ENCODE data around the gene SOX6. TPM values are rescaled to one million over a fixed set of nuclear protein-coding genes. Genes with fewer than 3 reads are reported as not detected.

Gene SOX6
- total RNA-seq, 6 donors from 2014 or later: 2.9 to 21.0 (median 4.9) TPM

- DNase-seq: no peak
- Histone ChIP-seq H3K4me3 (no peak overlapping the region), H3K36me3 (no peaks in the 10 kb centered on the region), H3K27ac (no peak overlapping the region), H3K27me3 (no peaks in the 10 kb centered on the region), H3K4me1 (no peaks in the 10 kb centered on the region), H3K9me3 (no peaks in the 10 kb centered on the region)
- 71 to 81% methylated on average over 3 of the region's 3 CpGs for WGBS, 2 donors
- TF ChIP-seq CTCF (IDR thresholded peaks at IDR 0.05) (no peak), POLR2AphosphoS5 (IDR thresholded peaks at IDR 0.05) (no peak), EP300 (IDR thresholded peaks at IDR 0.05) (no peak), POLR2A (IDR thresholded peaks at IDR 0.05) (no peak)
- no peak for ATAC-seq (ENCODE audit: low FRiP score in 2 of 2)
Measured at GRCh38 chr11:16261836-16262644, 94.3 kb downstream of the SOX6 start.

GRCh38 chr11:16252373-16252772 lies 104.0 kb downstream of the SOX6 start:
- Histone ChIP-seq H3K4me1 (no peaks in the 10 kb centered on the region), H3K4me3 (no peak overlapping the region), H3K27me3 (no peaks in the 10 kb centered on the region), H3K27ac (no peak overlapping the region), H3K36me3 (no peaks in the 10 kb centered on the region), H3K9me3 (peaks cover 0 to 4% (median 0%) of the 10 kb centered on the region in 4 donors)
- no peak for DNase-seq
- no peak for ATAC-seq (ENCODE audit: low FRiP score in 2 of 2)
- TF ChIP-seq CTCF (IDR thresholded peaks at IDR 0.05) (no peak), POLR2A (IDR thresholded peaks at IDR 0.05) (no peak), POLR2AphosphoS5 (IDR thresholded peaks at IDR 0.05) (no peak), EP300 (IDR thresholded peaks at IDR 0.05) (no peak)
- 61 to 77% methylated on average over 4 of the region's 4 CpGs for WGBS, 2 donors

GRCh38 chr11:16248248-16248647 lies 108.1 kb downstream of the SOX6 start:
- no peak overlapping the region for H3K27ac ChIP-seq
- H3K27me3 ChIP-seq: no peaks in the 10 kb centered on the region
- H3K4me1 ChIP-seq: no peaks in the 10 kb centered on the region
- TF ChIP-seq EP300 (IDR thresholded peaks at IDR 0.05) (no peak), CTCF (IDR thresholded peaks at IDR 0.05) (no peak), POLR2A (IDR thresholded peaks at IDR 0.05) (no peak), POLR2AphosphoS5 (IDR thresholded peaks at IDR 0.05) (no peak)
- no peak overlapping the region for H3K4me3 ChIP-seq
- peaks cover 0 to 4% (median 0%) of the 10 kb centered on the region in 4 donors for H3K9me3 ChIP-seq
- no peaks in the 10 kb centered on the region for H3K36me3 ChIP-seq
- DNase-seq (no peak), ATAC-seq (ENCODE audit: low FRiP score in 2 of 2) (no peak)
- 86 to 91% methylated on average over 2 of the region's 2 CpGs for WGBS, 2 donors

- Histone ChIP-seq H3K27me3 (no peaks in the 10 kb centered on the region), H3K27ac (no peak overlapping the region), H3K4me3 (no peak overlapping the region), H3K36me3 (no peaks in the 10 kb centered on the region), H3K4me1 (peaks cover 0 to 3% (median 0%) of the 10 kb centered on the region in 4 donors), H3K9me3 (no peaks in the 10 kb centered on the region)
- ATAC-seq (ENCODE audit: low FRiP score in 2 of 2) (no peak), DNase-seq (no peak)
- 70 to 93% methylated on average over 2 of the region's 2 CpGs for WGBS, 2 donors
- TF ChIP-seq EP300 (IDR thresholded peaks at IDR 0.05) (no peak), CTCF (IDR thresholded peaks at IDR 0.05) (no peak)
Measured at GRCh38 chr11:16242806-16243205, 113.5 kb downstream of the SOX6 start.

GRCh38 chr11:16240687-16241086 lies 115.7 kb downstream of the SOX6 start:
- TF ChIP-seq EP300 (IDR thresholded peaks at IDR 0.05): no peak
- no peak for TF ChIP-seq POLR2AphosphoS5 (IDR thresholded peaks at IDR 0.05)
- no peak for TF ChIP-seq POLR2A (IDR thresholded peaks at IDR 0.05)
- TF ChIP-seq CTCF (IDR thresholded peaks at IDR 0.05): no peak
- H3K4me1 ChIP-seq: peaks cover 0 to 3% (median 0%) of the 10 kb centered on the region in 4 donors
- DNase-seq (no peak), ATAC-seq (ENCODE audit: low FRiP score in 2 of 2) (no peak)
- H3K27me3 ChIP-seq: no peaks in the 10 kb centered on the region
- no peak overlapping the region for H3K4me3 ChIP-seq
- no peaks in the 10 kb centered on the region for H3K9me3 ChIP-seq
- no peak overlapping the region for H3K27ac ChIP-seq
- WGBS, 2 donors: 100% methylated on average over 1 of the region's 1 CpG
- H3K36me3 ChIP-seq: no peaks in the 10 kb centered on the region
